CD14-positive monocyte (primary cell): ENCODE results near the gene CTNNA2. TPM values are rescaled to one million over a fixed set of nuclear protein-coding genes. Genes with fewer than 3 reads are reported as not detected.

Experiments used
- DNase-seq, 3 donors: peaks; one replicate each; pipeline ENCODE4 v3.0.0-alpha.2; 2011 to 2022
- H2AFZ ChIP-seq: 2 replicates; pipeline ENCODE4 v1.6.0; 2012; ENCODE audit warnings: mild to moderate bottlenecking, low read depth, low read length, inconsistent platforms; ENCODE audit not compliant: insufficient read depth, poor library complexity, severe bottlenecking
- H3K27ac ChIP-seq, 2 donors: 1 replicate in 1 of 2; 2 replicates in 1 of 2; pipeline ENCODE4 v1.5.1; 2012 to 2013; ENCODE audit warnings: low read length in 2 of 2, control low read depth in 1 of 2, inconsistent platforms in 1 of 2, low read depth in 1 of 2, mild to moderate bottlenecking in 1 of 2
- H3K27me3 ChIP-seq, 2 donors: one replicate each; pipeline versions ENCODE4 v1.6.0 to v1.6.1; 2011 to 2013; ENCODE audit warnings: low read length in 2 of 2; ENCODE audit not compliant: control insufficient read depth in 2 of 2, insufficient read depth in 2 of 2
- H3K36me3 ChIP-seq, 2 donors: replicated peaks in 1 of 2; 1 replicate in 1 of 2; 2 replicates in 1 of 2; pipeline versions ENCODE4 v1.5.1 to v1.6.1; 2012 to 2013; ENCODE audit warnings: low read length in 2 of 2, control low read depth in 1 of 2, inconsistent platforms in 1 of 2, mild to moderate bottlenecking in 1 of 2; ENCODE audit not compliant: insufficient read depth in 2 of 2, control insufficient read depth in 1 of 2
- H3K4me1 ChIP-seq, 2 donors: 1 replicate in 1 of 2; 2 replicates in 1 of 2; pipeline versions ENCODE4 v1.5.1 to v1.6.1; 2012 to 2013; ENCODE audit warnings: low read length in 2 of 2, control low read depth in 1 of 2, inconsistent platforms in 1 of 2, mild to moderate bottlenecking in 1 of 2, moderate library complexity in 1 of 2; ENCODE audit not compliant: insufficient read depth in 2 of 2, control insufficient read depth in 1 of 2
- H3K4me2 ChIP-seq: replicated peaks from 2 replicates; pipeline ENCODE3; 2012; ENCODE audit warnings: low read length, moderate library complexity, mild to moderate bottlenecking; ENCODE audit not compliant: poor library complexity, severe bottlenecking; ENCODE audit errors: extremely low read depth
- H3K4me3 ChIP-seq, 3 experiments: fragments of 200-600 bp in 1 of 3; sonication (generic) in 1 of 3; replicated peaks in 1 of 3; 1 replicate in 2 of 3; 2 replicates in 1 of 3; pipeline ENCODE4 v1.5.1; 2011 to 2013; ENCODE audit warnings: low read length in 3 of 3, mild to moderate bottlenecking in 3 of 3, control low read depth in 2 of 3, low read depth in 2 of 3, inconsistent platforms in 1 of 3, moderate library complexity in 1 of 3
- H3K79me2 ChIP-seq: 2 replicates; pipeline ENCODE4 v1.6.0; 2012; ENCODE audit warnings: mild to moderate bottlenecking, control low read depth, inconsistent platforms, low read length, moderate library complexity; ENCODE audit not compliant: insufficient read depth
- H3K9ac ChIP-seq: 2 replicates; pipeline ENCODE4 v1.6.0; 2017; ENCODE audit warnings: low read length, mild to moderate bottlenecking; ENCODE audit not compliant: insufficient read depth, poor library complexity, severe bottlenecking
- H3K9me3 ChIP-seq, 2 donors: replicated peaks in 1 of 2; 1 replicate in 1 of 2; 2 replicates in 1 of 2; pipeline versions ENCODE4 v1.5.1 to v1.6.1; 2012 to 2013; ENCODE audit warnings: low read length in 2 of 2, control low read depth in 1 of 2; ENCODE audit not compliant: control insufficient read depth in 1 of 2, insufficient read depth in 1 of 2
- H4K20me1 ChIP-seq: 2 replicates; pipeline ENCODE4 v1.6.0; 2012; ENCODE audit warnings: mild to moderate bottlenecking, low read length, control low read depth, moderate library complexity; ENCODE audit not compliant: insufficient read depth
- H3K27ac Mint-ChIP-seq, 7 donors: one replicate each; pipeline ENCODE4 v1.8.0; 2020; ENCODE audit warnings: mild to moderate bottlenecking in 7 of 7, mixed read lengths in 7 of 7, moderate library complexity in 6 of 7, inconsistent platforms in 2 of 7
- H3K27me3 Mint-ChIP-seq, 3 donors: one replicate each; pipeline ENCODE4 v1.8.0; 2021 to 2022; ENCODE audit warnings: low read depth in 3 of 3, mild to moderate bottlenecking in 3 of 3, mixed read lengths in 3 of 3, moderate library complexity in 3 of 3, inconsistent platforms in 1 of 3
- H3K36me3 Mint-ChIP-seq, 2 donors: one replicate each; pipeline ENCODE4 v1.8.0; 2020; ENCODE audit warnings: mixed read lengths in 2 of 2, inconsistent platforms in 1 of 2, mild to moderate bottlenecking in 1 of 2
- H3K4me1 Mint-ChIP-seq: one replicate; pipeline ENCODE4 v1.8.0; 2020; ENCODE audit warnings: mild to moderate bottlenecking, mixed read lengths
- H3K4me3 Mint-ChIP-seq, 2 donors: one replicate each; pipeline ENCODE4 v1.8.0; 2020; ENCODE audit warnings: mild to moderate bottlenecking in 2 of 2, mixed read lengths in 2 of 2, moderate library complexity in 1 of 2
- H3K9me3 Mint-ChIP-seq, 7 donors: one replicate each; pipeline ENCODE4 v1.8.0; 2020 to 2022; ENCODE audit warnings: mixed read lengths in 7 of 7, mild to moderate bottlenecking in 6 of 7, moderate library complexity in 6 of 7, inconsistent platforms in 2 of 7
- WGBS: methylation state at CpG from one replicate; pipeline ENCODE4 v1.1.5; 2013; ENCODE audit warnings: missing lambda C conversion rate; ENCODE audit not compliant: insufficient coverage; 5-methylcytosine and 5-hydroxymethylcytosine counted together
- intact Hi-C, 2 donors: fragments of 100-400 bp; cut with micrococcal nuclease; formaldehyde crosslinking; loops; one replicate each; pipeline versions ENCODE4 v1.15.0 to v1.15.1; 2023
- polyA plus RNA-seq, 3 donors: library from polyadenylated mRNA; depleted of rRNA in 1 of 3; unstranded in 2 of 3; stranded (reverse) in 1 of 3; fragments of 300-500 nt in 2 of 3; fragments of >200 nt in 1 of 3; fragmentation: Illumina TruSeq in 2 of 3; gene quantifications; 1 replicate in 2 of 3; 2 replicates in 1 of 3; pipeline ENCODE4 v1.2.3, GENCODE V29; 2012 to 2021
- TF ChIP-seq, protein P1 (sequence below): fragments of 200-600 bp; IDR thresholded peaks from one replicate; pipeline ENCODE4 v1.8.0; 2022; ENCODE audit warnings: antibody characterized with exemption, mild to moderate bottlenecking

CTNNA2 gene
- polyA plus RNA-seq, 3 donors = not detected

DNA sequence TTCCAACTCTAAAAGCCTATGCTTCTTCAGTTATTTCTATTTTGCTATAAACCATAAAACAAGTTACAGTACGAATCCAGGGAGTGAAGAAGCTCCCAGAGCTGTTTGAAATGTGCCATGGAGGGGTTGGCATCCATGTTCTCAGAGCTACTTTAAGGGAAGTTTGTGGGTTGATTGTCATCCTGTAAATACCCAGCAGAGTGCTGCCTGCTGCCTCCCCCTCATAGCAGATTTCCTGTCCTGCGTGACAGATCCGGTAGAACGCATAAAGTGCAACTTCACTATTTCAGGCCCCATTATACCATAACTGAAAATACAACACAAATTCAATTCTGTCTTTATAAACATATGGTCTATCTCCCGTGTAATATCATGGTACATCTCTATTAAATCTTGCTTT lies 114.4 kb downstream of the CTNNA2 start:
- no peaks in the 10 kb centered on the region for H3K79me2 ChIP-seq
- Mint-ChIP-seq H3K27me3 (peaks cover 0 to 5% (median 0%) of the 10 kb centered on the region in 3 donors), H3K27ac (no peak overlapping the region), H3K4me1 (no peaks in the 10 kb centered on the region), H3K4me3 (no peak overlapping the region), H3K36me3 (no peaks in the 10 kb centered on the region), H3K9me3 (peaks cover 0 to 13% (median 3%) of the 10 kb centered on the region in 7 donors)
- no peak overlapping the region for H2AFZ ChIP-seq
- no peaks in the 10 kb centered on the region for H3K4me1 ChIP-seq
- 13% methylated on average over 3 of the region's 5 CpGs for WGBS
- H3K27me3 ChIP-seq = no peaks in the 10 kb centered on the region
- no peak overlapping the region for H3K9ac ChIP-seq
- intact Hi-C loops = no loop called here
- no peaks in the 10 kb centered on the region for H3K9me3 ChIP-seq
- DNase-seq = no peak
- no peak overlapping the region for H3K4me2 ChIP-seq
- H3K27ac ChIP-seq = no peak overlapping the region
- TF ChIP-seq, protein P1, sequence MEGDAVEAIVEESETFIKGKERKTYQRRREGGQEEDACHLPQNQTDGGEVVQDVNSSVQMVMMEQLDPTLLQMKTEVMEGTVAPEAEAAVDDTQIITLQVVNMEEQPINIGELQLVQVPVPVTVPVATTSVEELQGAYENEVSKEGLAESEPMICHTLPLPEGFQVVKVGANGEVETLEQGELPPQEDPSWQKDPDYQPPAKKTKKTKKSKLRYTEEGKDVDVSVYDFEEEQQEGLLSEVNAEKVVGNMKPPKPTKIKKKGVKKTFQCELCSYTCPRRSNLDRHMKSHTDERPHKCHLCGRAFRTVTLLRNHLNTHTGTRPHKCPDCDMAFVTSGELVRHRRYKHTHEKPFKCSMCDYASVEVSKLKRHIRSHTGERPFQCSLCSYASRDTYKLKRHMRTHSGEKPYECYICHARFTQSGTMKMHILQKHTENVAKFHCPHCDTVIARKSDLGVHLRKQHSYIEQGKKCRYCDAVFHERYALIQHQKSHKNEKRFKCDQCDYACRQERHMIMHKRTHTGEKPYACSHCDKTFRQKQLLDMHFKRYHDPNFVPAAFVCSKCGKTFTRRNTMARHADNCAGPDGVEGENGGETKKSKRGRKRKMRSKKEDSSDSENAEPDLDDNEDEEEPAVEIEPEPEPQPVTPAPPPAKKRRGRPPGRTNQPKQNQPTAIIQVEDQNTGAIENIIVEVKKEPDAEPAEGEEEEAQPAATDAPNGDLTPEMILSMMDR = no peak
- H3K36me3 ChIP-seq = no peaks in the 10 kb centered on the region
- no peaks in the 10 kb centered on the region for H4K20me1 ChIP-seq
- H3K4me3 ChIP-seq = no peak overlapping the region

DNA sequence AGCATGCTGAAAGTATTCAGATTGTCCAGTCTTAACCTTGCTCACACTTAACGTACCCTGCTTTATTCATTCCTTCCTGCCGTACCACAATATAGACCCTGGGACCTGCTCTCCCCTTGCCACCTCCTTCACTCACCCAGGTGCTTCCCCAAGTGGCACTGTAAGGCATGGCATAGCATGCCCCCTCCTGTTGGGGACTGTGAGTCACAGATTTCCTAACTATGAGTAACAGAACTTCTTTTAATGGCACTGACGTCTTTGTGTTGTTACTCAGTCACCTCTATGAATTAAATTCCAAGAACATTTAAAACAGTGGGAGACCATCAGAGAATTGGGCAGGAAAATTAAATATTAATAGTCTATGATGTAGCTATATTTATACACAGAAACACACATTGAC lies 117.2 kb downstream of the CTNNA2 start:
- no peaks in the 10 kb centered on the region for H3K36me3 ChIP-seq
- TF ChIP-seq, protein P1 = no peak
- no peaks in the 10 kb centered on the region for H3K4me1 Mint-ChIP-seq
- intact Hi-C loops = no loop called here
- no peak overlapping the region for H3K27ac ChIP-seq
- H3K79me2 ChIP-seq = no peaks in the 10 kb centered on the region
- no peaks in the 10 kb centered on the region for H3K27me3 ChIP-seq
- no peaks in the 10 kb centered on the region for H3K36me3 Mint-ChIP-seq
- H3K4me1 ChIP-seq = no peaks in the 10 kb centered on the region
- H3K27ac Mint-ChIP-seq = no peak overlapping the region
- H3K4me3 Mint-ChIP-seq = no peak overlapping the region
- no peak overlapping the region for H2AFZ ChIP-seq
- H4K20me1 ChIP-seq = no peaks in the 10 kb centered on the region
- DNase-seq = no peak
- no peak overlapping the region for H3K4me3 ChIP-seq
- 94% methylated on average over 2 of the region's 3 CpGs for WGBS
- no peaks in the 10 kb centered on the region for H3K9me3 ChIP-seq
- H3K4me2 ChIP-seq = no peak overlapping the region
- no peak overlapping the region for H3K9ac ChIP-seq
- peaks cover 0 to 9% (median 4%) of the 10 kb centered on the region in 7 donors for H3K9me3 Mint-ChIP-seq
- H3K27me3 Mint-ChIP-seq = peaks cover 0 to 5% (median 0%) of the 10 kb centered on the region in 3 donors
